Endothelial cell of umbilical vein (primary cell): ENCODE results near the gene PLXNB2. TPM values are rescaled to one million over a fixed set of nuclear protein-coding genes. Genes with fewer than 3 reads are reported as not detected.

Experiments
- BruUV-seq: library from RNA; stranded (reverse); fragments of 400-500 nt; replicated peaks from 2 replicates; lab custom pipeline; 2021; lab: Mats Ljungman, UMichigan
- CTCF ChIA-PET: fragments of 300-600, 350-600 bp; sonication (Branson Sonifier 250); formaldehyde crosslinking; loops from one replicate; lab custom pipeline; 2021; ENCODE audit warnings: antibody characterized with exemption, inconsistent platforms; lab: Charles Lee
- POLR2A ChIA-PET: fragments of 300-600, 350-600 bp; sonication (Branson Sonifier 250); formaldehyde crosslinking; loops from one replicate; lab custom pipeline; 2021; ENCODE audit warnings: antibody characterized with exemption, inconsistent platforms; lab: Charles Lee
- DNase-seq: peaks from one replicate; pipeline ENCODE4 v3.0.0-alpha.2; 2011; ENCODE audit warnings: low read depth, low spot score
- FAIRE-seq: peaks from 2 replicates; lab custom pipeline; 2011; peaks lifted over from hg19 to GRCh38; lab: Jason Lieb, UNC
- H2AFZ ChIP-seq: 2 replicates; pipeline ENCODE4 v1.6.0; 2012; ENCODE audit warnings: low read depth, low read length, control low read depth, inconsistent platforms
- H3K27ac ChIP-seq: 2 replicates; pipeline ENCODE4 v1.5.1; 2011; ENCODE audit warnings: low read depth, mild to moderate bottlenecking, control low read depth, low read length, moderate library complexity; ENCODE audit not compliant: insufficient read depth
- H3K27me3 ChIP-seq, 2 experiments: 2 replicates each; pipeline versions ENCODE4 v1.6.0 to v1.6.1; 2011; ENCODE audit warnings: low read length in 2 of 2, mixed read lengths in 1 of 2; ENCODE audit not compliant: control insufficient read depth in 2 of 2, insufficient read depth in 2 of 2
- H3K36me3 ChIP-seq, 2 experiments: 2 replicates in 1 of 2; 3 replicates in 1 of 2; pipeline ENCODE4 v1.5.1; 2011; ENCODE audit warnings: low read length in 2 of 2, mild to moderate bottlenecking in 1 of 2, moderate library complexity in 1 of 2; ENCODE audit not compliant: control insufficient read depth in 2 of 2, insufficient read depth in 2 of 2; ENCODE audit errors: extremely low read depth in 1 of 2
- H3K4me1 ChIP-seq: 3 replicates; pipeline ENCODE4 v1.5.1; 2011; ENCODE audit warnings: mild to moderate bottlenecking, low read length; ENCODE audit not compliant: control insufficient read depth, insufficient read depth; ENCODE audit errors: extremely low read depth
- H3K4me2 ChIP-seq: 2 replicates; pipeline ENCODE4 v1.6.1; 2011; ENCODE audit warnings: low read length, control low read depth, mixed read lengths; ENCODE audit not compliant: insufficient read depth
- H3K4me3 ChIP-seq, 3 experiments: fragments of 200-600 bp in 1 of 3; sonication (generic), shearing (Covaris generic) in 1 of 3; replicated peaks in 1 of 3; 2 replicates each; pipeline ENCODE4 v1.5.1; 2011 to 2016; ENCODE audit warnings: control low read depth in 3 of 3, low read length in 3 of 3, mild to moderate bottlenecking in 2 of 3, inconsistent platforms in 1 of 3, low read depth in 1 of 3, moderate library complexity in 1 of 3; ENCODE audit not compliant: insufficient read depth in 1 of 3
- H3K79me2 ChIP-seq: 2 replicates; pipeline ENCODE4 v1.6.0; 2012; ENCODE audit warnings: low read length, inconsistent platforms; ENCODE audit not compliant: control insufficient read depth, insufficient read depth
- H3K9ac ChIP-seq: replicated peaks from 2 replicates; pipeline ENCODE3; 2011; ENCODE audit warnings: low read length, control low read depth; ENCODE audit not compliant: insufficient read depth; ENCODE audit errors: extremely low read depth
- H3K9me1 ChIP-seq: replicated peaks from 3 replicates; pipeline ENCODE4 v1.6.0; 2011; ENCODE audit warnings: mild to moderate bottlenecking, low read length; ENCODE audit not compliant: control insufficient read depth, insufficient read depth; ENCODE audit errors: extremely low read depth
- H3K9me3 ChIP-seq: replicated peaks from 2 replicates; pipeline ENCODE4 v1.5.1; 2012; ENCODE audit warnings: low read length, inconsistent platforms; ENCODE audit not compliant: control insufficient read depth, insufficient read depth
- H4K20me1 ChIP-seq: replicated peaks from 2 replicates; pipeline ENCODE3; 2011; ENCODE audit warnings: mild to moderate bottlenecking, low read length; ENCODE audit not compliant: control insufficient read depth, insufficient read depth; ENCODE audit errors: extremely low read depth
- CTCF ChIP-seq, 2 donors: IDR thresholded peaks; 1 replicate in 1 of 2; 2 replicates in 1 of 2; pipeline ENCODE4 v1.5.1; 2011; ENCODE audit warnings: low read length in 2 of 2, mild to moderate bottlenecking in 2 of 2, moderate library complexity in 2 of 2, control low read depth in 1 of 2, inconsistent platforms in 1 of 2, low read depth in 1 of 2; ENCODE audit not compliant: insufficient read depth in 1 of 2; ENCODE audit errors: extremely low read depth in 1 of 2
- EZH2 ChIP-seq: IDR thresholded peaks from 2 replicates; pipeline ENCODE4 v1.6.1; 2012; ENCODE audit warnings: borderline replicate concordance, low read depth, mild to moderate bottlenecking, moderate library complexity, low read length, inconsistent platforms; ENCODE audit not compliant: severe bottlenecking
- FOS ChIP-seq: IDR thresholded peaks from 2 replicates; pipeline ENCODE4 v1.6.1; 2011; ENCODE audit warnings: mild to moderate bottlenecking, low read length, moderate library complexity, borderline replicate concordance; ENCODE audit not compliant: insufficient read depth
- GATA2 ChIP-seq: IDR thresholded peaks from 2 replicates; pipeline ENCODE4 v1.7.0; 2011; ENCODE audit warnings: low read depth, mild to moderate bottlenecking, moderate library complexity, mixed read lengths, low read length; ENCODE audit not compliant: insufficient read length, insufficient read depth
- JUN ChIP-seq: IDR thresholded peaks from 2 replicates; pipeline ENCODE4 v1.6.1; 2011; ENCODE audit warnings: borderline replicate concordance, low read depth; ENCODE audit not compliant: insufficient read length, insufficient read depth
- MAX ChIP-seq: IDR thresholded peaks from 2 replicates; pipeline ENCODE4 v1.6.1; 2011; ENCODE audit not compliant: insufficient read depth, insufficient read length
- MYC ChIP-seq: IDR thresholded peaks from one replicate; pipeline ENCODE4 v1.6.1; 2011; ENCODE audit warnings: mild to moderate bottlenecking, low read depth, low read length
- POLR2A ChIP-seq: IDR thresholded peaks from 2 replicates; pipeline ENCODE4 v1.6.1; 2012; ENCODE audit warnings: low read depth, mild to moderate bottlenecking, control low read depth, low read length
- POLR2AphosphoS5 ChIP-seq: IDR thresholded peaks from 2 replicates; pipeline ENCODE4 v1.6.1; 2012; ENCODE audit warnings: low read depth, mild to moderate bottlenecking, control low read depth, low read length, moderate library complexity; ENCODE audit not compliant: insufficient read depth
- dilution Hi-C: fragments of 300-500 bp; cut with MboI; formaldehyde crosslinking; loops from one replicate; pipeline ENCODE4 v1.15.0; 2019; ENCODE audit warnings: low sequenced_read_pairs; ENCODE audit not compliant: extremely low pct_ligation_motif_present
- intact Hi-C: fragments of 100-400 bp; cut with micrococcal nuclease; formaldehyde crosslinking; loops from one replicate; pipeline ENCODE4 v1.10.0; 2022
- polyA plus RNA-seq, 4 experiments: library from polyadenylated mRNA; depleted of rRNA in 3 of 4; stranded (reverse) in 3 of 4; unstranded in 1 of 4; fragments of >200 nt; gene quantifications; 2 replicates each; pipeline versions ENCODE4 v1.2.1 to v1.2.3, GENCODE V29; 2011 to 2012; ENCODE audit warnings: missing spikeins in 1 of 4
- total RNA-seq: library from RNA; stranded (reverse); gene quantifications from 2 replicates; pipeline ENCODE4 v1.2.3, GENCODE V29; 2021

The PLXNB2 gene
- total and polyA plus RNA-seq, 2 donors (not counting 3 experiments of a cell fraction or from before 2014, with no cell fraction given), result 82.3 to 139 TPM

- no peak overlapping the region for H2AFZ ChIP-seq
- ChIA-PET POLR2A (no interaction called here), CTCF (no interaction called here)
- FAIRE-seq, result peak; percentile 35
- DNase-seq, result no peak
- no peak overlapping the region for H3K4me2 ChIP-seq
- no peak overlapping the region for H3K27ac ChIP-seq
- H3K79me2 ChIP-seq, result no peaks in the 10 kb centered on the region
- H3K9me1 ChIP-seq, result no peaks in the 10 kb centered on the region
- no peak for TF ChIP-seq FOS
- TF ChIP-seq JUN, result no peak
- TF ChIP-seq CTCF (IDR thresholded peaks at IDR 0.05; ENCODE audit: extremely low read depth in 1 of 2, insufficient read depth in 1 of 2, low read depth in 1 of 2, low read length in 2 of 2), result no peak
- no peak for TF ChIP-seq EZH2
- no peak for TF ChIP-seq MYC
- TF ChIP-seq GATA2, result no peak
- TF ChIP-seq POLR2AphosphoS5, result no peak
- no peak for TF ChIP-seq POLR2A
- no peak for TF ChIP-seq MAX
- no peaks in the 10 kb centered on the region for H4K20me1 ChIP-seq
- H3K9ac ChIP-seq, result no peak overlapping the region
- H3K4me3 ChIP-seq, result no peak overlapping the region
- H3K4me1 ChIP-seq, result peaks cover 5% of the 10 kb centered on the region
- H3K36me3 ChIP-seq, result no peaks in the 10 kb centered on the region
- dilution Hi-C loops, result no loop called here
- no peaks in the 10 kb centered on the region for H3K9me3 ChIP-seq
- no TSS peak for BruUV-seq
- H3K27me3 ChIP-seq, result no peaks in the 10 kb centered on the region
- intact Hi-C loops, result no loop called here
These were observed 31.5 kb upstream of the PLXNB2 start for GRCh38 chr22:50338860-50339462.
